Measurements from ENCODE around the gene ZBED4.
A peak's percentile ranks its signal among the peaks of the same experiment; 100 is the strongest.
"Not testable (repeated sequence)": the region's sequence is repeated elsewhere in the genome, so short reads cannot be mapped to it uniquely, and the experiment has no call there.

Gene ZBED4

GRCh38 chr22:49821741-49822140, 31.9 kb upstream of the ZBED4 start:
- H3K27ac Mint-ChIP-seq; DNase-seq (ENCODE audit: low spot score in 2 of 2); H3K27me3 Mint-ChIP-seq; H3K4me3 Mint-ChIP-seq; ATAC-seq (ENCODE audit: low read depth); H3K9me3 Mint-ChIP-seq: not testable (repeated sequence)
- peaks cover 42% of the 10 kb centered on the region for H3K36me3 Mint-ChIP-seq
- H3K4me1 Mint-ChIP-seq: peaks cover 34% of the 10 kb centered on the region

- no peaks in the 10 kb centered on the region for H3K27me3 Mint-ChIP-seq
- H3K4me1 Mint-ChIP-seq: peaks cover 29% of the 10 kb centered on the region
- H3K4me3 Mint-ChIP-seq: no peak overlapping the region
- DNase-seq (ENCODE audit: low spot score in 2 of 2): no peak
- peaks cover 29% of the 10 kb centered on the region for H3K36me3 Mint-ChIP-seq
- no peak overlapping the region for H3K27ac Mint-ChIP-seq
- no peaks in the 10 kb centered on the region for H3K9me3 Mint-ChIP-seq
- no peak for ATAC-seq (ENCODE audit: low read depth)
Measured at GRCh38 chr22:49823289-49824045, 30.2 kb upstream of the ZBED4 start.

- ATAC-seq (ENCODE audit: low read depth): no peak
- Mint-ChIP-seq H3K27ac (no peak overlapping the region), H3K9me3 (no peaks in the 10 kb centered on the region), H3K4me3 (peak overlapping the region; percentile 24), H3K27me3 (no peaks in the 10 kb centered on the region), H3K36me3 (peaks cover 22% of the 10 kb centered on the region), H3K4me1 (peaks cover 30% of the 10 kb centered on the region)
- DNase-seq (ENCODE audit: low spot score in 2 of 2): no peak
Measured at GRCh38 chr22:49824185-49824925, 29.3 kb upstream of the ZBED4 start.

GRCh38 chr22:49824936-49825335, 28.7 kb upstream of the ZBED4 start:
- peak overlapping the region; percentile 87 for H3K4me3 Mint-ChIP-seq
- no peak overlapping the region for H3K27ac Mint-ChIP-seq
- H3K36me3 Mint-ChIP-seq: peaks cover 24% of the 10 kb centered on the region

GRCh38 chr22:49825436-49825835, 28.2 kb upstream of the ZBED4 start:
- H3K27ac Mint-ChIP-seq: no peak overlapping the region
- H3K4me3 Mint-ChIP-seq: peak overlapping the region; percentile 87
- ATAC-seq (ENCODE audit: low read depth) (no peak), DNase-seq (ENCODE audit: low spot score in 2 of 2) (no peak)
- no peaks in the 10 kb centered on the region for H3K27me3 Mint-ChIP-seq
- H3K4me1 Mint-ChIP-seq: peaks cover 37% of the 10 kb centered on the region
- peaks cover 24% of the 10 kb centered on the region for H3K36me3 Mint-ChIP-seq
- no peaks in the 10 kb centered on the region for H3K9me3 Mint-ChIP-seq

More at GRCh38 chr22:49824936-49825335, 28.7 kb upstream of the ZBED4 start:
- DNase-seq (ENCODE audit: low spot score in 2 of 2) (no peak), ATAC-seq (ENCODE audit: low read depth) (no peak)
- H3K4me1 Mint-ChIP-seq: peaks cover 36% of the 10 kb centered on the region
- H3K9me3 Mint-ChIP-seq: no peaks in the 10 kb centered on the region
- no peaks in the 10 kb centered on the region for H3K27me3 Mint-ChIP-seq

- DNase-seq (ENCODE audit: low spot score in 2 of 2): no peak
- Mint-ChIP-seq H3K27me3 (no peaks in the 10 kb centered on the region), H3K9me3 (no peaks in the 10 kb centered on the region), H3K27ac (peak overlapping the region; percentile 82), H3K4me3 (peak overlapping the region; percentile 87), H3K36me3 (peaks cover 21% of the 10 kb centered on the region), H3K4me1 (peaks cover 37% of the 10 kb centered on the region)
- ATAC-seq (ENCODE audit: low read depth): peak; percentile 21
Measured at GRCh38 chr22:49825944-49826602, 27.6 kb upstream of the ZBED4 start.

GRCh38 chr22:49826603-49827270, 26.9 kb upstream of the ZBED4 start:
- no peaks in the 10 kb centered on the region for H3K9me3 Mint-ChIP-seq
- no peaks in the 10 kb centered on the region for H3K27me3 Mint-ChIP-seq
- H3K4me1 Mint-ChIP-seq: peaks cover 37% of the 10 kb centered on the region
- ATAC-seq (ENCODE audit: low read depth): peak; percentile 28
- H3K36me3 Mint-ChIP-seq: peaks cover 19% of the 10 kb centered on the region
- H3K27ac Mint-ChIP-seq: peak overlapping the region; percentile 82
- peak overlapping the region; percentile 87 for H3K4me3 Mint-ChIP-seq
- DNase-seq (ENCODE audit: low spot score in 2 of 2): peak; percentile 42 to 61

- H3K4me3 Mint-ChIP-seq: peak overlapping the region; percentile 70
- H3K36me3 Mint-ChIP-seq: peaks cover 19% of the 10 kb centered on the region
- H3K4me1 Mint-ChIP-seq: peaks cover 37% of the 10 kb centered on the region
- peak overlapping the region; percentile 75 for H3K27ac Mint-ChIP-seq
- no peaks in the 10 kb centered on the region for H3K9me3 Mint-ChIP-seq
- DNase-seq (ENCODE audit: low spot score in 2 of 2) (no peak), ATAC-seq (ENCODE audit: low read depth) (peak; percentile 37)
- H3K27me3 Mint-ChIP-seq: no peaks in the 10 kb centered on the region
Measured at GRCh38 chr22:49827271-49827852, 26.3 kb upstream of the ZBED4 start.

- Mint-ChIP-seq H3K27ac (peak within 1 kb of the TSS; percentile 82), H3K4me1 (peaks cover 34% of the 10 kb centered on the region), H3K4me3 (peak within 1 kb of the TSS; percentile 87), H3K27me3 (no peaks in the 10 kb centered on the region), H3K36me3 (peaks cover 16% of the 10 kb centered on the region), H3K9me3 (no peaks in the 10 kb centered on the region)
- ATAC-seq (ENCODE audit: low read depth) (peak; percentile 69), DNase-seq (ENCODE audit: low spot score in 2 of 2) (peak in 1 of 2 donors; percentile 44)
Measured at GRCh38 chr22:49827853-49828598, 25.6 kb upstream of the ZBED4 start, which contains the start of gene BRD1. Gene BRD1, minus strand, starts transcription at chr22:49827873. Its CDS starts 3,556 bp downstream, at chr22:49824317.

- no peak overlapping the region for H3K27ac Mint-ChIP-seq
- ATAC-seq (ENCODE audit: low read depth) (no peak), DNase-seq (ENCODE audit: low spot score in 2 of 2) (no peak)
- no peaks in the 10 kb centered on the region for H3K9me3 Mint-ChIP-seq
- H3K27me3 Mint-ChIP-seq: no peaks in the 10 kb centered on the region
- peak overlapping the region; percentile 38 for H3K4me3 Mint-ChIP-seq
- peaks cover 15% of the 10 kb centered on the region for H3K36me3 Mint-ChIP-seq
- H3K4me1 Mint-ChIP-seq: peaks cover 32% of the 10 kb centered on the region
Measured at GRCh38 chr22:49828599-49828965, 25.1 kb upstream of the ZBED4 start.

- Mint-ChIP-seq H3K36me3 (peaks cover 8% of the 10 kb centered on the region), H3K4me3 (peak overlapping the region; percentile 62), H3K27ac (peak overlapping the region; percentile 90), H3K4me1 (peaks cover 26% of the 10 kb centered on the region), H3K27me3 (no peaks in the 10 kb centered on the region), H3K9me3 (no peaks in the 10 kb centered on the region)
- DNase-seq (ENCODE audit: low spot score in 2 of 2) (no peak), ATAC-seq (ENCODE audit: low read depth) (no peak)
Measured at GRCh38 chr22:49829044-49829853, 24.4 kb upstream of the ZBED4 start.

GRCh38 chr22:49833340-49834007, 20.2 kb upstream of the ZBED4 start:
- peaks cover 10% of the 10 kb centered on the region for H3K4me1 Mint-ChIP-seq
- ATAC-seq (ENCODE audit: low read depth) (no peak), DNase-seq (ENCODE audit: low spot score in 2 of 2) (no peak)
- H3K27me3 Mint-ChIP-seq: peaks cover 8% of the 10 kb centered on the region
- no peaks in the 10 kb centered on the region for H3K9me3 Mint-ChIP-seq
- H3K27ac Mint-ChIP-seq: no peak overlapping the region
- peaks cover 2% of the 10 kb centered on the region for H3K36me3 Mint-ChIP-seq
- no peak overlapping the region for H3K4me3 Mint-ChIP-seq
